Astrocyte (in vitro differentiated cells and primary cell): ENCODE data around the gene ETV3.

Experiments used
- CTCF ChIP-seq: IDR thresholded peaks from 2 replicates; pipeline ENCODE4 v1.5.1; 2011; ENCODE audit warnings: low read depth, mild to moderate bottlenecking, inconsistent platforms, low read length, moderate library complexity; ENCODE audit not compliant: insufficient read depth
- EZH2 ChIP-seq: IDR thresholded peaks from 2 replicates; pipeline ENCODE4 v1.6.1; 2012; ENCODE audit warnings: mild to moderate bottlenecking, low read length, inconsistent platforms; ENCODE audit not compliant: insufficient read depth

- TF ChIP-seq EZH2 (no peak), CTCF (no peak)
These were observed 49.6 kb downstream of the ETV3 start for GRCh38 chr1:157088607-157089006.
